Keratinocyte (primary cell): ENCODE results near the gene CCDC181.

Source experiments
- CTCF ChIP-seq, 3 experiments: IDR thresholded peaks in 1 of 3; conservative IDR thresholded peaks in 1 of 3; optimal IDR thresholded peaks in 1 of 3; 2 replicates in 2 of 3; 3 replicates in 1 of 3; pipeline versions ENCODE3 to v1.5.1; 2011; ENCODE audit warnings: low read length in 3 of 3, mild to moderate bottlenecking in 3 of 3, moderate library complexity in 2 of 3, control low read depth in 1 of 3, inconsistent platforms in 1 of 3; ENCODE audit not compliant: insufficient read depth in 2 of 3; ENCODE audit errors: extremely low read depth in 1 of 3
- EZH2 ChIP-seq: IDR thresholded peaks from one replicate; pipeline ENCODE4 v1.6.1; 2012; ENCODE audit warnings: inconsistent platforms, mild to moderate bottlenecking, low read length, moderate library complexity

- TF ChIP-seq CTCF (optimal IDR thresholded peaks at IDR 0.05 in 1 of 3, IDR thresholded peaks at IDR 0.05 in 1 of 3, conservative IDR thresholded peaks at IDR 0.05 in 1 of 3; ENCODE audit: extremely low read depth in 1 of 3, insufficient read depth in 2 of 3, low read length in 3 of 3) (no peak), EZH2 (no peak)
Measured at GRCh38 chr1:169414952-169415351, 12.3 kb downstream of the CCDC181 start.
